ENCODE results near the gene NPIPA3.
"Not testable (repeated sequence)": the region's sequence is repeated elsewhere in the genome, so short reads cannot be mapped to it uniquely, and the experiment has no call there.

NPIPA3 gene

GRCh38 chr16:14742273-14743128 lies 39.3 kb downstream of the NPIPA3 start, which contains the start of gene NPIPA2:
Gene NPIPA2, plus strand, starts transcription at chr16:14742533. Its CDS starts 5,533 bp downstream, at chr16:14748066.
- not testable (repeated sequence) for DNase-seq

GRCh38 chr16:14773654-14774053 lies 70.4 kb downstream of the NPIPA3 start:
- not testable (repeated sequence) for DNase-seq

GRCh38 chr16:14775624-14776023 lies 72.4 kb downstream of the NPIPA3 start:
- not testable (repeated sequence) for DNase-seq
